ACHN (cell line): ENCODE results near the gene ATP2B2.

Experiments
- DNase-seq: peaks from one replicate; pipeline ENCODE4 v3.0.0-alpha.2; 2015
- in situ Hi-C: cut with HindIII; loops from 2 replicates; pipeline ENCODE4 v1.10.0; 2017; ENCODE audit warnings: low sequenced_read_pairs, low pct_ligation_motif_present, low pct_unique_long_range_greater_than_20kb

The ATP2B2 gene

DNA sequence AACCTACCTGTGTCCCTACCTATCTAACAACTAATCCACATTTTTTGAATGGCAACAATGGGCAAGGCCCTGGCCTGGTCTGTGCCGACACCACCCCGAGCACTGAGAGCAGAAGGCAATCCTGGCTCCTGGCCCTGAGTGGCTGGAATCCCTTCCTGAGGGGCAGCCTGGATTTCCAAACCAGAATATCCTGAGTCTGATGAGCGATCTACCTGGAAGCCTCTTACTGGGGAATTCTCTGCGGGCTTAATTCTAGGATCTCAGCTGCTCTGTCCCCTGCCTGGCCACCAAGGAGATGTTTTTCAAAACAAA lies 22.1 kb downstream of the ATP2B2 start:
- DNase-seq, result no peak
- in situ Hi-C loops, result no loop called here

- in situ Hi-C loops, result no loop called here
- no peak for DNase-seq
Observed at GRCh38 chr3:10482631-10483363, 22.6 kb downstream of the ATP2B2 start.

- no peak for DNase-seq
- in situ Hi-C loops, result no loop called here
Observed at GRCh38 chr3:10480871-10481378, 24.5 kb downstream of the ATP2B2 start.

DNA sequence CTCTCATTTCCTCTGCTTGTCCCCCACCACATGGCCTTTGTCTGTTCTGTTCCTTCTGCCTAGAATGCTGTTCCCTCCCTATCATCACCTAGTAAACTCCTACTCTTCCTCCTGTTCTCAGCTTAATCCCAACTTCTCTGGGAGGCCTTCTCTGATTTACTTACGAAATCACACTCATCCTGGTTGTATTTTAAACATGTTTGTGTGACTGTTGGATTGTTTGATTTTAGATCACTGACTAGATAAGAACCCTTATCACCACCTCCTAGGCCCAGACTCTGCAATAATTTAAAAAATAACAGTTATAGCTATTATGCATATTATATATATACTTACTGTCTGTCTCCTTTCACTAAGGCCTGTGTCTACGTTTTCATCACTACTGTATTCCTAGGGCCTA lies 26.1 kb downstream of the ATP2B2 start:
- in situ Hi-C loops, result no loop called here
- DNase-seq, result no peak

GRCh38 chr3:10475983-10476382 lies 29.4 kb downstream of the ATP2B2 start:
- DNase-seq, result no peak
- in situ Hi-C loops, result no loop called here

GRCh38 chr3:10474847-10475246 lies 30.5 kb downstream of the ATP2B2 start:
- DNase-seq, result no peak
- in situ Hi-C loops, result no loop called here

DNA sequence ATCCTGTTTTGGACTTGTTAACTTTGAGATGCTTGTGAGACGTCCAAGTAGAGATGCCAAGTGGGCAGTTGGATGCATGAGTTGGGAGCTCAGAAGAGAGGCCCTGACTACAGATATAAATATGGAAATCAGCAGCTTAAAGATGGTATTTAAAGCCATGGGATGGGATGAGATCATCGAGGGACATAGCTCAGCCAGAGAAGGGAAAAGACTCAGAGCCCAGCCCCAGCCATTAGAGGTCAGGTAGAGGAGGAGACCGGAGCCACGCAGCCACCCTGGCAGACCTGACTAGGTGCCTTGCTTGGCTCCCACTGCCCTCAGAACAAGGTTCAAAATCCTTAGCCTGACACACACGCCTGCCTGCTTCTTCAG lies 31.1 kb downstream of the ATP2B2 start:
- DNase-seq, result no peak
- in situ Hi-C loops, result no loop called here

GRCh38 chr3:10473581-10474274 lies 31.7 kb downstream of the ATP2B2 start:
- in situ Hi-C loops, result no loop called here
- no peak for DNase-seq

- in situ Hi-C loops, result no loop called here
- no peak for DNase-seq
Observed at GRCh38 chr3:10472877-10473440, 32.4 kb downstream of the ATP2B2 start.

- in situ Hi-C loops, result no loop called here
- DNase-seq, result no peak
Observed at GRCh38 chr3:10471054-10471688, 34.2 kb downstream of the ATP2B2 start.

- in situ Hi-C loops, result no loop called here
- DNase-seq, result no peak
Observed at GRCh38 chr3:10470120-10471053, 35.0 kb downstream of the ATP2B2 start.

DNA sequence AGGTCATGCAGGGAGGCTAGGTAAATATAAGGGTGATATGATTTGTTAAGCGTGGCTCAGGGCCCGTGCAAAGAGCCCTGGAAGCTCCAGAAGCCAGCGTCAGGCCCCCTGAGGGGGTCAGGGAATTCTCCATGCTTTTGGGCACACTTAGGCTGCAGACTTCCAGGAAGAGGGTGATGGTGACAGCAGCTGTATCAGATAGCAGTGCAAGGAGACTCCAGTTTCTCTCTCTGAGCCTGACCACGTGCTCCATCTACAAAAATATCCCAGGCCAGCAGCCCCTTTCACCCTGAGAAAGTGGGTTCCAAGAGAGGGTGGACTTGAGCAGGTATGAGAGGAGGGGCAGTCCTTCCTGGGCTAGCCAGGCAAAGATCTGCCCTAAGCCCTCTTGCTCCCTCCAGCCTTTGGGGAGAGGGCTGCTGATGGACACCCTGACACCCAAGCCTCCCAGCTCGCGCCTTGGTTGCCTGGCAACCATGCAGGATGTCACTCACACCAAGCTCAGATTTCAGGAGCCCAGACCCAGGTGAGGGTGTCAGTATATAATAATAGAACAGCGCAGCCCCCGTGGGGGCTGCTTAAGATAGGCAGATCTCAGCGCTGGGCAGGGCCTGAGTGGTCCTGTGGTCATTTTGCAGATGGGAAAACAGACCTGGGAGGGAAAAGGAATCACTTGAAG lies 35.8 kb downstream of the ATP2B2 start:
- in situ Hi-C loops, result no loop called here
- DNase-seq, result no peak

GRCh38 chr3:10468613-10469354 lies 36.6 kb downstream of the ATP2B2 start:
- DNase-seq, result no peak
- in situ Hi-C loops, result no loop called here

DNA sequence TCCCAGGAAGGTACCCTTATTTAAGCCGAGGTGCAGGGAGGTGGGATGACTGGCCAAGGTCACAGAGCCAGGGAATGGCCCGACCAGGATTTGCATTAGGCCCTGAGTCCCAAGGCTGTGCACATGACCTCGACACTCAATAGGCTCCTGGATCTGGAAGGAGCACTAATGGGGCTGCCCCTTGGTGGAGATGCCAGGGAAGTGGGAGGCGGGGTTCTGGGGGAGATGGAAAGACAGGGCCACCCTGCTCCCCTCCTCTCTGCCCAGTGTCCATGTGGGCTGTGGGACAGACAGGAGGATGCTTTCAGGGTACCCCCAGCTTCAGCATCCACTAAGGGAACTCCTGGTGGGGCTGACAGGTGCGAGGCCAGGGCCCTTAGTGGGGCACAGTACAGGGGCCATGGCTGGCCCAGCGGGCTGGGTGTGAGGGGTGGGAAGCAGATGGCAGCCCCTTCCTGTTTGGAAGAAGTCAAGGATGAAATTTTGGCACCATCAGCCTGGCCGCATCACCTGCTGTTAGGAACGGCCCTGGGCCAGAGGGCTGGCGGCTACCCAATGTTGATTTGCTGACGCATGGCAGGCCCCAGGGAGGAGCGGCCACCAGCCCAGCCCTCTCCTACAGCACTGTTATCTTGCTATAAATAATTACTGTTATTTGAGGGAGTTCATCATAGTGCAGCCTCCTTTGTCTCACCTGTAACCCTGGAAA lies 37.3 kb downstream of the ATP2B2 start:
- in situ Hi-C loops, result no loop called here
- DNase-seq, result no peak

- in situ Hi-C loops, result no loop called here
- no peak for DNase-seq
Observed at GRCh38 chr3:10467204-10467603, 38.2 kb downstream of the ATP2B2 start.

DNA sequence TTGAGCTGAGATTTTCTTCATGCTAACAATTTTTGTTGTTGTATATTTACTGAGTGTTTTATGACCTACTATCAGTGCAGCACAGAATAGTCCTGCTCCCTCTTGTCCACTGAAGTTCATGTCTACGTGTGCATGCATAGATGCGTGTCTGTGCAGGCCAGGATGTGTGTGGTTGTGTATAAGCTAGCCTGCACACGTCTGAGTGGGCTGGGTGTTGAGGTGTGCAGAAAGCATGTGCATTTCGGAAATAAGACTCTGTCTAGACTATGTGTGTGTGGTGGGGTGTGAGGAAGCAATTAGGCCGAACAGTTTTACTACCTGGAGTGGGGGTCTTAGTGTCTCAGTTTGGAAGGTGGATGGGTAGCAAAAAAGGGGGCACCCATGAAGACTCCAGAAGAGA lies 39.2 kb downstream of the ATP2B2 start:
- in situ Hi-C loops, result no loop called here
- DNase-seq, result no peak

DNA sequence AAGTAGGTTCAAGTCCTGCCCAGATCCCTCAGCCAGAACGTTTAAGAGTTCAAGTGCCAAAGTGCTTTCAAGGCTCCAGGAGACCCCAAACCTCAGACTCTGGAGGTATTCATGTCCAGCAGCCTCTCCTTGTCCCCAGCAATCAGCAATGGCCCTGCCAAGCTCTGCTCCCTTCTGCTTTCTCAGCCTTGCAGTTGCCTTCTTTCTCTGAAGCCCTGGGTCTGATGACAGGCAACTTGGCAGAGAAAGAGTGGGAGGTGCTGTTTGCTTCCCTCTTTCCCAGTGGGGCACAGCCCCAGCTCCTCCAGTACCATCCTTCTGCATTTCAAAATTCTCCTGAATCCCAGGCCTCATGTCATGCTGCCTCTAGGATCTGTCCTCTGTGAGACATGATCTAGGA lies 40.2 kb downstream of the ATP2B2 start:
- in situ Hi-C loops, result no loop called here
- no peak for DNase-seq
